ENCODE data around the gene OR51I1.

The OR51I1 gene

DNA sequence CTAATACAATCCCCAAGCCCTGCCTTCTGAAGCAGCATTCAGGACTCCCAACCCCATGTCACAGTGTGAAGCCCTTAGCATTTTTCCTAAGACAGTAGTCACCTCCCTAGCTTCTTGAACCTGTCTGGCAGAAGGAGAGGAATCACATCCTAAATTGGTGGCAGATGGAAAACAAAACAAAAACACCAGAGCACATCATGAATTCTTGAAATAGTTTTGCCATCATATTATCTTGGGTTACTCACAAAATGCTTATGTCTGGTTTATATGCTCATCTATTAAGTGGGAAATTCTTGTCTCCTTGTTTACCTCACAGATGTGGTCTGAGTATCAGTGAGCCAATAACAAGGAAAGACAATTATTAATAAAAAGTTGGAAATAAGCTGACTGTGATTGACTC, 42.4 kb downstream of the OR51I1 start:
- POLR2A ChIA-PET = no interaction called here
- CTCF ChIA-PET = no interaction called here
- no peak for TF ChIP-seq SP1 (IDR thresholded peaks at IDR 0.05)
- TF ChIP-seq FOXM1 (IDR thresholded peaks at IDR 0.05; ENCODE audit: borderline replicate concordance) = no peak
- TF ChIP-seq FOXA1 (IDR thresholded peaks at IDR 0.05) = no peak
- TF ChIP-seq LEF1 (IDR thresholded peaks at IDR 0.05; ENCODE audit: borderline replicate concordance) = no peak
- no peak for DNase-seq (ENCODE audit: extremely low spot score)

DNA sequence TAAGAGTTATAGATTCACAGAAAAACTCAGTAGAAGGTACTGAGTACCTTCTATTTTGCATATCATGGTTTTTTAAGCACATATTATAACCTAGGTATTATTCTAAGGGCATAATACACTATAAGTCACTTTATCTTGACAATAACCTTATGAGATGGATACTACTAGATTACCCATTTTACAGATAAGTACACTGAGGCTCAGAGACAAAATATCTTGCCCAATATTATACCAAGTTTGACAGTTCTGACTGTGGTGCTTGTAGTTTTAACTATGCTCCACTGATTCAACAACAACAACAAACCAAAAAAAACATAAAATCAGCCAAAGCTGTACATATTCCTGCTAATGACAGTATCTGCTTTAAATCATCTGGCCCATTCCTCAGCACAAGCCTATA, 47.2 kb downstream of the OR51I1 start:
- CTCF ChIA-PET = no interaction called here
- no peak for TF ChIP-seq SP1 (IDR thresholded peaks at IDR 0.05)
- POLR2A ChIA-PET = no interaction called here
- DNase-seq (ENCODE audit: extremely low spot score) = no peak

Measured in HEK293T (cell line).